ENCODE measurements around the gene OAS3.

DNA sequence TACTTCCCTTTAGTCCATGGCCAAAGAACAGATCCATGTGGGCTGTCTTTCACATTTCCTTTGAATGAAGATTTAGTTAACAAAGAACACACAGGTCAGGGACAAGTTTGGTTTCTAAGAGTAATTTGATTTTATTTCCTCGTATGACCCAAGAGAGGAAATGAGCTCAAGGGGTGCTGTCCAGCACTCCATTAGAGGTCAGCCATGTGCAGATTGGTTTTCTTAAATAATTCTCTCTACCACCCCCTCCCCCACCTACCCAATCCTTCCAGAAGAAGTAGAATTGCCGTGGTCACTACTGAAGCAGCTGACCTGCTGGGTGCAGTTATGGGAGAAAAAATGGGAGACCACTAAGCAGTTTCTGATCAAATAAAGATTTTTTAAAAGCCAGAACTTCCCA is 45.4 kb upstream of the OAS3 start:
- TF ChIP-seq, protein P1, sequence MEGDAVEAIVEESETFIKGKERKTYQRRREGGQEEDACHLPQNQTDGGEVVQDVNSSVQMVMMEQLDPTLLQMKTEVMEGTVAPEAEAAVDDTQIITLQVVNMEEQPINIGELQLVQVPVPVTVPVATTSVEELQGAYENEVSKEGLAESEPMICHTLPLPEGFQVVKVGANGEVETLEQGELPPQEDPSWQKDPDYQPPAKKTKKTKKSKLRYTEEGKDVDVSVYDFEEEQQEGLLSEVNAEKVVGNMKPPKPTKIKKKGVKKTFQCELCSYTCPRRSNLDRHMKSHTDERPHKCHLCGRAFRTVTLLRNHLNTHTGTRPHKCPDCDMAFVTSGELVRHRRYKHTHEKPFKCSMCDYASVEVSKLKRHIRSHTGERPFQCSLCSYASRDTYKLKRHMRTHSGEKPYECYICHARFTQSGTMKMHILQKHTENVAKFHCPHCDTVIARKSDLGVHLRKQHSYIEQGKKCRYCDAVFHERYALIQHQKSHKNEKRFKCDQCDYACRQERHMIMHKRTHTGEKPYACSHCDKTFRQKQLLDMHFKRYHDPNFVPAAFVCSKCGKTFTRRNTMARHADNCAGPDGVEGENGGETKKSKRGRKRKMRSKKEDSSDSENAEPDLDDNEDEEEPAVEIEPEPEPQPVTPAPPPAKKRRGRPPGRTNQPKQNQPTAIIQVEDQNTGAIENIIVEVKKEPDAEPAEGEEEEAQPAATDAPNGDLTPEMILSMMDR (conservative IDR thresholded peaks at IDR 0.05): no peak
- TF ChIP-seq EZH2 (IDR thresholded peaks at IDR 0.05; ENCODE audit: low read depth): no peak
